ENCODE data around the gene ENOX1.

Gene ENOX1

GRCh38 chr13:43316281-43316680 lies 470.5 kb downstream of the ENOX1 start:
- DNase-seq (ENCODE audit: low read depth in 2 of 2): no peak

GRCh38 chr13:43315522-43315921 lies 471.2 kb downstream of the ENOX1 start:
- DNase-seq (ENCODE audit: low read depth in 2 of 2): no peak

- DNase-seq (ENCODE audit: low read depth in 2 of 2): no peak
Measured at GRCh38 chr13:43309311-43309710, 477.5 kb downstream of the ENOX1 start.

GRCh38 chr13:43307921-43308433 lies 478.8 kb downstream of the ENOX1 start:
- peak; percentile 88 to 90 for DNase-seq (ENCODE audit: low read depth in 2 of 2)

- no peak for DNase-seq (ENCODE audit: low read depth in 2 of 2)
Measured at GRCh38 chr13:43307221-43307920, 479.4 kb downstream of the ENOX1 start.

- DNase-seq (ENCODE audit: low read depth in 2 of 2): no peak
Measured at GRCh38 chr13:43306372-43306771, 480.4 kb downstream of the ENOX1 start.

GRCh38 chr13:43305416-43305815 lies 481.4 kb downstream of the ENOX1 start:
- DNase-seq (ENCODE audit: low read depth in 2 of 2): no peak

- no peak for DNase-seq (ENCODE audit: low read depth in 2 of 2)
Measured at GRCh38 chr13:43304945-43305344, 481.8 kb downstream of the ENOX1 start.

- DNase-seq (ENCODE audit: low read depth in 2 of 2): no peak
Measured at GRCh38 chr13:43304449-43304848, 482.3 kb downstream of the ENOX1 start.

GRCh38 chr13:43303033-43303729 lies 483.6 kb downstream of the ENOX1 start:
- peak; percentile 53 for DNase-seq (ENCODE audit: low read depth in 2 of 2)

- peak; percentile 47 to 50 for DNase-seq (ENCODE audit: low read depth in 2 of 2)
Measured at GRCh38 chr13:43301346-43301969, 485.3 kb downstream of the ENOX1 start.

GRCh38 chr13:43300865-43301264 lies 485.9 kb downstream of the ENOX1 start:
- peak; percentile 72 to 74 for DNase-seq (ENCODE audit: low read depth in 2 of 2)

- no peak for DNase-seq (ENCODE audit: low read depth in 2 of 2)
Measured at GRCh38 chr13:43299374-43299773, 487.4 kb downstream of the ENOX1 start.

GRCh38 chr13:43298816-43299215 lies 488.0 kb downstream of the ENOX1 start:
- no peak for DNase-seq (ENCODE audit: low read depth in 2 of 2)

- DNase-seq (ENCODE audit: low read depth in 2 of 2): no peak
Measured at GRCh38 chr13:43297967-43298678, 488.6 kb downstream of the ENOX1 start.

- no peak for DNase-seq (ENCODE audit: low read depth in 2 of 2)
Measured at GRCh38 chr13:43295825-43296564, 490.8 kb downstream of the ENOX1 start.

GRCh38 chr13:43295321-43295720 lies 491.5 kb downstream of the ENOX1 start:
- DNase-seq (ENCODE audit: low read depth in 2 of 2): no peak

GRCh38 chr13:43294412-43294811 lies 492.4 kb downstream of the ENOX1 start:
- no peak for DNase-seq (ENCODE audit: low read depth in 2 of 2)

GRCh38 chr13:43293986-43294385 lies 492.8 kb downstream of the ENOX1 start:
- no peak for DNase-seq (ENCODE audit: low read depth in 2 of 2)

GRCh38 chr13:43293561-43293960 lies 493.2 kb downstream of the ENOX1 start:
- DNase-seq (ENCODE audit: low read depth in 2 of 2): no peak

GRCh38 chr13:43293008-43293407 lies 493.8 kb downstream of the ENOX1 start:
- DNase-seq (ENCODE audit: low read depth in 2 of 2): no peak
